GM12878 (cell line): ENCODE data around the gene DVL2. TPM values are rescaled to one million over a fixed set of nuclear protein-coding genes. Genes with fewer than 3 reads are reported as not detected.
A peak's percentile ranks its signal among the peaks of the same experiment; 100 is the strongest.

Experiments used
- E2F8 ChIP-seq: fragments of 450-650 bp; IDR thresholded peaks from 2 replicates; pipeline ENCODE4 v1.6.1; 2018; ENCODE audit warnings: mild to moderate bottlenecking, low read depth, moderate library complexity; ENCODE audit not compliant: partially characterized antibody
- HDAC2 ChIP-seq: fragments of 200-600 bp; sonication (generic); IDR thresholded peaks from 2 replicates; pipeline ENCODE4 v1.6.1; 2017
- IKZF2 ChIP-seq, 2 experiments: fragments of 450-650 bp; IDR thresholded peaks; 2 replicates each; pipeline ENCODE4 v1.6.1; 2017; ENCODE audit warnings: mild to moderate bottlenecking in 2 of 2, moderate library complexity in 2 of 2
- MEF2A ChIP-seq: IDR thresholded peaks from 2 replicates; pipeline ENCODE4 v1.6.1; 2011; ENCODE audit warnings: low read depth, mild to moderate bottlenecking, low read length, moderate library complexity; ENCODE audit not compliant: insufficient read depth
- MEF2B ChIP-seq: fragments of 450-650 bp; IDR thresholded peaks from 2 replicates; pipeline ENCODE4 v1.6.1; 2018; ENCODE audit warnings: mild to moderate bottlenecking, moderate library complexity; ENCODE audit not compliant: partially characterized antibody, poor library complexity, severe bottlenecking
- MXI1 ChIP-seq: fragments of 150-350 bp; IDR thresholded peaks from 2 replicates; pipeline ENCODE4 v1.6.1; 2011; ENCODE audit warnings: low read depth, mild to moderate bottlenecking, inconsistent platforms, low read length, improper control_type of control experiment
- MYB ChIP-seq: fragments of 150-350 bp; IDR thresholded peaks from 2 replicates; pipeline ENCODE4 v1.6.1; 2014; ENCODE audit warnings: mild to moderate bottlenecking, low read depth, low read length, borderline replicate concordance
- MYC ChIP-seq: IDR thresholded peaks from 2 replicates; pipeline ENCODE4 v1.6.1; 2011; ENCODE audit warnings: mild to moderate bottlenecking, low read length, moderate library complexity, inconsistent platforms; ENCODE audit not compliant: insufficient read depth, insufficient replicate concordance, insufficient read length, severe bottlenecking
- RAD21 ChIP-seq: IDR thresholded peaks from 2 replicates; pipeline ENCODE4 v1.6.1; 2011; ENCODE audit warnings: mild to moderate bottlenecking, low read depth, low read length, moderate library complexity; ENCODE audit not compliant: insufficient read depth
- SIX5 ChIP-seq: IDR thresholded peaks from 2 replicates; pipeline ENCODE4 v1.6.1; 2011; ENCODE audit warnings: mild to moderate bottlenecking, low read depth, low read length, moderate library complexity; ENCODE audit not compliant: severe bottlenecking
- SUPT20H ChIP-seq: IDR thresholded peaks from 2 replicates; pipeline ENCODE4 v1.6.1; 2011; ENCODE audit warnings: low read depth, mild to moderate bottlenecking, low read length, moderate library complexity, borderline replicate concordance; ENCODE audit not compliant: control insufficient read depth
- WRNIP1 ChIP-seq: IDR thresholded peaks from 2 replicates; pipeline ENCODE4 v1.6.1; 2011; ENCODE audit warnings: low read depth, low read length, improper control_type of control experiment, borderline replicate concordance
- ZBTB11 ChIP-seq: fragments of 450-650 bp; formaldehyde crosslinking; IDR thresholded peaks from 2 replicates; pipeline ENCODE4 v1.5.0; 2022; ENCODE audit warnings: mild to moderate bottlenecking, missing genetic modification characterization
- ZBTB4 ChIP-seq: fragments of 450-650 bp; formaldehyde crosslinking; IDR thresholded peaks from 2 replicates; pipeline ENCODE4 v1.4.0; 2022; ENCODE audit warnings: mild to moderate bottlenecking, moderate library complexity
- ZNF207 ChIP-seq: fragments of 450-650 bp; IDR thresholded peaks from 2 replicates; pipeline ENCODE4 v1.6.1; 2014; ENCODE audit warnings: antibody characterized with exemption, mild to moderate bottlenecking, borderline replicate concordance
- ZNF384 ChIP-seq: IDR thresholded peaks from 2 replicates; pipeline ENCODE4 v1.6.1; 2012; ENCODE audit warnings: low read depth, mild to moderate bottlenecking, low read length, improper control_type of control experiment, borderline replicate concordance
- ZNF622 ChIP-seq: fragments of 450-650 bp; IDR thresholded peaks from 2 replicates; pipeline ENCODE4 v1.6.1; 2017; ENCODE audit warnings: mild to moderate bottlenecking, inconsistent platforms
- polyA plus RNA-seq, 11 experiments: library from polyadenylated mRNA; depleted of rRNA in 4 of 11; unstranded in 6 of 11; stranded (reverse) in 5 of 11; fragments of >200 nt; fragmentation: Nextera tagmentation in 4 of 11; fragmentation: Illumina TruSeq in 1 of 11; extraction: Ambion mirVana in 4 of 11; extraction: Trizol in 1 of 11; gene quantifications; 1 replicate in 1 of 11; 2 replicates in 10 of 11; pipeline versions ENCODE4 v1.2.1 to v1.2.3, GENCODE V29; 2011 to 2016; ENCODE audit warnings: inconsistent platforms in 2 of 11, missing spikeins in 2 of 11, low read depth in 1 of 11
- total RNA-seq, 4 experiments: library from RNA; depleted of rRNA in 3 of 4; stranded (reverse); fragments of >200 nt in 3 of 4; fragmentation: Illumina TruSeq in 1 of 4; extraction: Trizol in 1 of 4; gene quantifications; 2 replicates each; pipeline versions ENCODE4 v1.2.1 to v1.2.3, GENCODE V29; 2013 to 2021

DVL2 gene
- total and polyA plus RNA-seq, 10 of the 15 experiments (the other 5 are each of a cell fraction or from before 2014, with no cell fraction given): 0.97 to 44.8 (median 23.2) TPM

DNA sequence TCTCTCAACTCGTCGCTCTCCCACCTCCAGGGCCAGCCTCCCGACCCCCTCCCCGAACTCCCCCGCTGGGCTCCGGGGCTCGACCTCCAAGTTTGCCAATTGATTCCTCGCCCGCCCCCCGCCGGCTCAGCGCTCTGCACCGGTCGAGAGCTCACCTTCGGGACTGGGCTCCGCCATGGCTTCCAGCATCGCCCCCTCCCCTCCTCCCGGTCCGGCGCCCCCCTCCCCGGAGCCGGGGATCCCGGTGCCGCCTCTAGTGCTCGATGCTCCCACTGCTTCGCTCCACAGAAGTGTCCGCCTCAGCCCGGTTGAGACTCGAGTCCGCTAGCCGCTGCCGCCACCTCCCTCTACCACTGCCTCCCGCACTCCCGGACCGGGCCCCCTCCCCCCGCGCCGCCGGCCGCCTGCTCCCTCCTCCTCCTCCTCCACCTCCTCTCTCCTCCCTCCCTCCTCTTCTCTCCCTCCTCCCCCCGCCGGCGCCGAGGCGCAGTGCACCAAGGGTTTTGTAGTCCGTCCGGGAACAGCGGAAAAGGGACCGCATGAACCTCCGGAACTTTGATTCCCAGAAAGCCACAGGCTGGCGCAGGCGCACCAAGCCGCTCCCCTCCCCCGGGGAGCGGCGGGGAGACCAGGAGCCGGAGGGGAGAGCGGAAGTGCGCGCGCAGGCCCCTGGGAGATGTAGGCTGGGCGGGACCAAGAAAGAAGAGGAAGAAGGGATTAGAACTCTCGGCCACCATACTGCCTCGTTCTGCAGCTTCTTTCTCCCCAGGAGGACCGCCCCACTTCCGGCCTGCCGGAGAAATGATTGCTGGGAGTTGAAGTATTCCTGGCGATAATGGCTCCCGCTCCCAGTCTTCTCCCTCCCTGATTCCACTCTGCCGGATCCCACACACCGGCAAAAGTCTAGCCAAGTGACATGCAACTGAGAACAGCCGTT lies 5.0 kb upstream of the DVL2 start, which contains the start of gene PHF23 (continued):
- TF ChIP-seq E2F8: peak; percentile 55
- TF ChIP-seq ZNF207: peak; percentile 91; the same call in 1 of the 2 replicates
- TF ChIP-seq MEF2A: no peak
- TF ChIP-seq SUPT20H: no peak
- no peak for TF ChIP-seq ZNF384
- TF ChIP-seq MYC: no peak
- peak; percentile 40; the same call in 1 of the 2 replicates for TF ChIP-seq MYB
- 0 out of 2 replicates have a peak, but pooled peaks have one; percentile 23 for TF ChIP-seq ZBTB11 (CRISPR knock-in tag)
- no peak for TF ChIP-seq HDAC2
- TF ChIP-seq ZNF622: no peak
- TF ChIP-seq MXI1: peak; percentile 51
- peak; percentile 83 to 87 for TF ChIP-seq IKZF2 (IDR thresholded peaks at IDR 0.05)
- TF ChIP-seq MEF2B: no peak
- peak; percentile 88 for TF ChIP-seq SIX5
- no peak for TF ChIP-seq WRNIP1
- TF ChIP-seq RAD21: no peak
- TF ChIP-seq ZBTB4 (CRISPR knock-in tag): no peak
